GM13976 (cell line): ENCODE data around the gene ANKRD9.
A peak's percentile ranks its signal among the peaks of the same experiment; 100 is the strongest.
"Not testable (repeated sequence)": the region's sequence is repeated elsewhere in the genome, so short reads cannot be mapped to it uniquely, and the experiment has no call there.

Experiments
- DNase-seq: peaks from one replicate; pipeline ENCODE4 v3.0.0; 2012; ENCODE audit warnings: low spot score
- in situ Hi-C: fragments of 300-500 bp; cut with MboI; formaldehyde crosslinking; loops from one replicate; pipeline ENCODE4 v1.12.0; 2022; ENCODE audit warnings: low sequenced_read_pairs, mixed read lengths, inconsistent platforms; ENCODE audit not compliant: unreplicated experiment
- TF ChIP-seq, protein P1 (sequence below): IDR thresholded peaks from 2 replicates; pipeline ENCODE4 v1.5.1; 2012; ENCODE audit warnings: borderline replicate concordance, mild to moderate bottlenecking; ENCODE audit not compliant: insufficient read depth; ENCODE audit errors: extremely low read depth, missing control alignments, control extremely low read depth

The ANKRD9 gene

DNA sequence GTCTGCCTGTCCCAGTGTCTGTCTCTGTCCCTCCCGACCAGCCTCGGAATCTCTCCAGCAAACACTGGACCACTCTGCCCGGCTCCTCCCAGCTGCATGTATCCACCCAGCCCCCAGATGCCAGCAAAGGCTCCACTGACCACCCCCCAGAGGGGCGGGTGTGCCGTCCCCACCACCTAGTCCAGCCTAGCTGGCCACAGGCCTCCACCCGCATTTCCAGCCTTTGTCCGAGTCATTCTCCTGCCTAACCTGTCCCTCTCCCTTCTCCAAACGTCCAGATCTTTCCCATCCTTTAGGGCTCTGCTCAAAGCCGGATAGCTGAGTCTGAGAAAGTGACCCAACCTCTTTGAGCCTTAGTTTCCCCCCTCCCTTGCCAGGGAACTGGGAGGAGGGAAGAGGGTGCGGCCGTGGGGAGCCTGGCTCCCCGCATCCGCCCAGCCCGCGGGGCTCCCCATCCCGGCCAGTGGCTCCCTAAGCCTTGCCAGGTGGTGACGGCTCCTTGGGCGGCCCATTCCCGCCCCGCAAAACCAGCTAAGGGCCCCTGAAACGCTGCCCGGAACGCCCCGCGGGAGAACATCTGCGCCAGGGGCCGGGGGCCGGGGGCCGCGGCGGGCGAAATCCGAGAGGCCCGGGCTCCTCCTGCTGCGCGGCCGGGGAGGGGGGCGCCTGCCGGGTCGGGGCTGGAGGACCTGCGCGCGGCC lies 34.6 kb upstream of the ANKRD9 start:
- DNase-seq: peak; percentile 28
- in situ Hi-C loops: no loop called here
- TF ChIP-seq, protein P1, sequence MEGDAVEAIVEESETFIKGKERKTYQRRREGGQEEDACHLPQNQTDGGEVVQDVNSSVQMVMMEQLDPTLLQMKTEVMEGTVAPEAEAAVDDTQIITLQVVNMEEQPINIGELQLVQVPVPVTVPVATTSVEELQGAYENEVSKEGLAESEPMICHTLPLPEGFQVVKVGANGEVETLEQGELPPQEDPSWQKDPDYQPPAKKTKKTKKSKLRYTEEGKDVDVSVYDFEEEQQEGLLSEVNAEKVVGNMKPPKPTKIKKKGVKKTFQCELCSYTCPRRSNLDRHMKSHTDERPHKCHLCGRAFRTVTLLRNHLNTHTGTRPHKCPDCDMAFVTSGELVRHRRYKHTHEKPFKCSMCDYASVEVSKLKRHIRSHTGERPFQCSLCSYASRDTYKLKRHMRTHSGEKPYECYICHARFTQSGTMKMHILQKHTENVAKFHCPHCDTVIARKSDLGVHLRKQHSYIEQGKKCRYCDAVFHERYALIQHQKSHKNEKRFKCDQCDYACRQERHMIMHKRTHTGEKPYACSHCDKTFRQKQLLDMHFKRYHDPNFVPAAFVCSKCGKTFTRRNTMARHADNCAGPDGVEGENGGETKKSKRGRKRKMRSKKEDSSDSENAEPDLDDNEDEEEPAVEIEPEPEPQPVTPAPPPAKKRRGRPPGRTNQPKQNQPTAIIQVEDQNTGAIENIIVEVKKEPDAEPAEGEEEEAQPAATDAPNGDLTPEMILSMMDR: no peak

DNA sequence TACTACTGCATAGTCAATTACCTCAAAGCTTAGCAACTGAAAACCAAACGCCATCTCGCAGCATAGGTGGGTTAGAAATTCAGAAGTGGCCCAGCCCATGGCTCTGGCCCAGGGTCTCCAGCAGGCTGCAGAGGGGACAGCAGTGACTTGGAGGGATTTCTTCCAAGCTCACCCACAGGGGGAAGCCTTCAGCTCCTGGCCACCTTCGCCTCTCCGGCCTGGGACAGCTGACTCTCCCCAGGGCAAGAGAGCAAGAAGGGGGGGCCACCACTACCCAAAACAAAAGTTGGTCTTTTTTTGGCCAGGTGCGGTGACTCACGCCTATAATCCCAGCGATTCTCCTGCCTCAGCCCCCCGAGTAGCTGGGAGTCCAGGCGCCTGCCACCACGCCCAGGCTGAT lies 32.2 kb upstream of the ANKRD9 start:
- TF ChIP-seq, protein P1: no peak
- in situ Hi-C loops: no loop called here
- DNase-seq: no peak

DNA sequence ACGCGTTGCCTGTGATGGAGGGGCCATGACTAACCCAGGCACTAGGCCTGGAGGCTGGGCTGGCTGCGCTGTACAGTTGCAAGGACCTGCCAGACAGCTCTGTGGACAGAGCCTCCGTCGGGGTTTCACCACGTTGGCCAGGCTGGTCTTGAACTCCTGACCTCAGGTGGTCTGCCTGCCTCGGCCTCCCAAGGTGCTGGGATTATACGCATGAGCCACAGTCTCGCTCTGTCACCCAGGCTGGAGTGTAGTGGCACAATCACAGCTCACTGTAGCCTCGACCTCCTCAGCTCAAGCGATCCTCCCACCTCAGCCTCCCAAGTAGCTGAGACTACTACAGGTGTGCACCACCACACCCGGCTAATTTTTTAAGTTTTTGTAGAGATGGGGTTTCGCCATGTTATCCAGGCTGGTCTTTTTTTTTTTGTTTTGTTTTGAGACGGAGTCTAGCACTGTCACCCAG lies 31.5 kb upstream of the ANKRD9 start:
- DNase-seq, in situ Hi-C loops: not testable (repeated sequence)

DNA sequence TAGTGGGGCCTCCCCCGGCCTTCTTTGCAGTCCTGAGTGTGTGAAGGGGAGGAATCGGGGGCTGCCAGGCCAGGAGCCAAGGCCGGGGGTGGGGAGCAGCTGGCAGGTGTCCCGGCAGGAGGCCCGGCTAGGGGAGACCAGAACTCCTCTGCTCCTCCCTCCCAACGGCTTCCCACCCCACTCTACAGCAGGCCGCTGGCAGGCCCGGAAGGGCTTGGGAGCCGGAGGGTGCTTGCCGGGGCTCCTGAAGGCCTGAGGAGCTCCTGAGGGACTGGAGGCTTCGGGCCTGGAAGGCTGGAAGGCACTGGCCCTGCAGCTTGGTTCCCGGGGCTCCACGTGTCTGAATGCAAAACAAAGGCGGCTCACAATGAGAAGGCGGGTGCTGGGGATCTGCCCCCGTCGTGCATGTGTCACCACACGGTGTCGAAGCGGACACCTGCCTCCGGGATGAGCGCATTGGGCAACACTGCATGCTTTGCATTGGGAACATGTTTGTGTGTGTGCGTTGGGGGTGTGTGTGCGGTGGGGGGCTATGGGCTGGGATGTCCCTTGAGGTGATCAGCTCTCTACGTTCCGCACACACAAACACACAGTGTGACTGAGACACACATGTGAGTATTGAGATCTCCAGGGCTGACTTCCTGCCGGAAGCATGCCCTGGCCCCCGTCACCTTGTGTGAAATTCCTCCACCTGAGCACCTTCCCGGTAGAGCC lies 30.9 kb upstream of the ANKRD9 start:
- TF ChIP-seq, protein P1: no peak
- in situ Hi-C loops: no loop called here
- DNase-seq: no peak

DNA sequence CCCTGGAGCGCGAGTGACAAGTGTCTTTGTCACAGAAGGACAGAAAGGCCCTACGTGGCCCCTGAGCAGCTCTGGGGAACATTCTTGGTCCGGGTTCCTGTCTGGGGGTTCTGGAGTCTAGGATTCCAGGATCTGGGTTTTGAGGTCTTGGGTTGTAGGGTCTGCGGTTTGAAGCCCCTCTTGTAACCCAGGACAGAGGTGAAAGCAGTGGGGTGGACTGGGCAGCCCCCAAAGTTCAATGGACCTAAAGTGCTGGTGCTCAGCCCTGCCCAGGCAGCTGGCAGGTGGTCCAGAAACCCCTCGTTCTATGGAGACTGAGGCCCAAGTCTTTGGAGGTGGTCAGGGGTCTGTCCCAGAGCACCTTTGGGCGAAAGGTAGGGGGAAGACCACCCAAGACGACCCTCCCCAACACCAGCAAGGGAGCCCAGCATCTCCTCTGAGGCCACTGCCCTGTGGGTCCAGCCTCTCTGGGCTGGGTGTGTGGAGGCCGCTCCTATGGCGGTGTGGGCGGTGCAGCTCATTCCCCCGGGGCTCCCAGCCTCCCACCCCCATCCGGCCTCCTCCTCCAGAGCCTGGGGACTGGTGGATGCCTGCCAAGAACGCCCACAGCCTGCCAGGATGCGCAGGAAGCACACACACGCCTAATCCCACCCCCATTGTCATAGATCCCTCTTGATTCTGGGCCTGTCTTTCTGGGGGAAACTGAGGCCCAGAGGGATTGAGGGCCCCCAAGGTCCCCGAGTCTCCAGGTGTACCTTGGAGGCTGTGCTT lies 30.2 kb upstream of the ANKRD9 start:
- in situ Hi-C loops: no loop called here
- TF ChIP-seq, protein P1: no peak
- DNase-seq: no peak

DNA sequence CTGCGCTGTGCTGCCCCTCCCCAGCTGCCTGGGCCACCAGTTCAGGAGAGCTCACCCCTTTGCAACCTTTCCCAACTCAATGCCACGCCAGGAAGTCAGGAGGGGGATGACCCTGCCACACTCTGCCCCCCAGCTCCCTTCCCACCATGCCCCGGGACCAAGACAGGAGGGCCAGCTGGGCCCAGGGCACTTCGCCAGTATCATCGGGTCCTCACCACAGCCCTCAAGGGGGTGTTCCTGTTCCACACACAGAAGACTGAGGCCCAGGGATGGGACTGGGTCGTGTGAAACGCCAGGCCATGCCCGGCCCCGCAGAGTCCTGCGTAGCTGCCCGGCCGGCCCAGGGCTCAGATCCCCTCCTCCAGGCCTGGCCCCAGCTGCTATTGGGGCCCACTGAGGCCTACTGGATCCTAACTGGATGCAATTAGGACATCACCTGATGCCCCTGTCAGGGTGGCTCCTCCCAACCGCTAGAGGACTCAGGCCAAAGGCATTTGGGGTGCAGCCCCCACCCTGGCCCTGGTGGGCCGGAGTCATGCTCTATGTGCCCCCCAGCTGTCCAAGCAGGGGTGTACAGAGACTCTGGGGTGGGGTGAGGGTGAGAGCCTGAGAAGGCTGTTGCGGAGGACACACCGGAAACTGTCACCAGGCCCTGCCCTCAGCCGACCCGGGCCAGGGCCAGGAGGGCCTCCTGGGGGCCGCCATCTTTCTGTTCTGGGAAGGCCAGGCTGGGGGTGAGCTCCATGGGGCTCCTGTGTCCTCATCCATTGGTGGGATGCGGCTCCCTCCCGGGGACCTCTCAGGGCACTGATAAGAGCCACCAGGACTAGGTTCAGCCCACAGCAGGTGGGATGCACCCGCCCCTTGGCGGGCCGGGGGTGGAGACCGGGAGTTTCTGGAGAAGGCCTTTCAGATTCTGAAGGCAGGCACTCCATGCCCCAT lies 29.3 kb upstream of the ANKRD9 start:
- DNase-seq: peak; percentile 25
- TF ChIP-seq, protein P1: no peak
- in situ Hi-C loops: no loop called here
